DND-41 (cell line): ENCODE results near the gene CLDN14.
A peak's percentile ranks its signal among the peaks of the same experiment; 100 is the strongest.

Experiments
- ATAC-seq: fragments of 200-7000 bp; cut with Tn5 transposase; 3 replicates; pipeline ENCODE4 v1.9.1; 2021; ENCODE audit warnings: low read depth; ENCODE audit not compliant: insufficient read depth
- DNase-seq: peaks from one replicate; pipeline ENCODE4 v3.0.0-alpha.2; 2020
- H2AFZ ChIP-seq: 2 replicates; pipeline ENCODE4 v1.6.0; 2012; ENCODE audit warnings: low read depth, low read length
- H3K27ac ChIP-seq: 2 replicates; pipeline ENCODE4 v1.5.1; 2012; ENCODE audit warnings: low read length, inconsistent platforms
- H3K27me3 ChIP-seq: fragments of 200-600 bp; sonication (generic); 2 replicates; pipeline ENCODE4 v1.6.0; 2012; ENCODE audit warnings: low read length, mild to moderate bottlenecking, inconsistent platforms; ENCODE audit not compliant: insufficient read depth, poor library complexity
- H3K36me3 ChIP-seq: 2 replicates; pipeline ENCODE4 v1.5.1; 2012; ENCODE audit warnings: low read length, inconsistent platforms; ENCODE audit not compliant: insufficient read depth
- H3K4me1 ChIP-seq: 2 replicates; pipeline ENCODE4 v1.5.1; 2012; ENCODE audit warnings: mild to moderate bottlenecking, low read length; ENCODE audit not compliant: insufficient read depth
- H3K4me2 ChIP-seq: 2 replicates; pipeline ENCODE4 v1.6.0; 2012; ENCODE audit warnings: mild to moderate bottlenecking, moderate library complexity, low read length, inconsistent platforms; ENCODE audit not compliant: insufficient read depth
- H3K4me3 ChIP-seq, 2 experiments: fragments of 200-600 bp in 1 of 2; shearing (Covaris generic) in 1 of 2; 2 replicates each; pipeline ENCODE4 v1.5.1; 2012 to 2016; ENCODE audit warnings: inconsistent platforms in 2 of 2, low read length in 2 of 2, mild to moderate bottlenecking in 2 of 2, low read depth in 1 of 2, moderate library complexity in 1 of 2
- H3K79me2 ChIP-seq: 2 replicates; pipeline ENCODE4 v1.6.0; 2012; ENCODE audit warnings: low read length, inconsistent platforms; ENCODE audit not compliant: insufficient read depth
- H3K9ac ChIP-seq: 2 replicates; pipeline ENCODE4 v1.6.0; 2012; ENCODE audit warnings: low read depth, mild to moderate bottlenecking, inconsistent platforms, low read length, moderate library complexity
- H3K9me3 ChIP-seq: 2 replicates; pipeline ENCODE4 v1.5.1; 2012; ENCODE audit warnings: low read length, moderate library complexity, mild to moderate bottlenecking, inconsistent platforms; ENCODE audit not compliant: insufficient read depth, severe bottlenecking
- H4K20me1 ChIP-seq: 2 replicates; pipeline ENCODE4 v1.6.0; 2012; ENCODE audit warnings: low read length; ENCODE audit not compliant: insufficient read depth
- EZH2 ChIP-seq: IDR thresholded peaks from 3 replicates; pipeline ENCODE4 v1.6.1; 2012; ENCODE audit warnings: borderline replicate concordance, low read depth, mild to moderate bottlenecking, moderate library complexity, low read length, inconsistent platforms; ENCODE audit not compliant: severe bottlenecking
- TF ChIP-seq, protein P1 (sequence below): IDR thresholded peaks from 2 replicates; pipeline ENCODE4 v1.5.1; 2012; ENCODE audit warnings: borderline replicate concordance, low read length, moderate library complexity, mild to moderate bottlenecking; ENCODE audit not compliant: poor library complexity, severe bottlenecking; ENCODE audit errors: extremely low read depth

The CLDN14 gene

DNA sequence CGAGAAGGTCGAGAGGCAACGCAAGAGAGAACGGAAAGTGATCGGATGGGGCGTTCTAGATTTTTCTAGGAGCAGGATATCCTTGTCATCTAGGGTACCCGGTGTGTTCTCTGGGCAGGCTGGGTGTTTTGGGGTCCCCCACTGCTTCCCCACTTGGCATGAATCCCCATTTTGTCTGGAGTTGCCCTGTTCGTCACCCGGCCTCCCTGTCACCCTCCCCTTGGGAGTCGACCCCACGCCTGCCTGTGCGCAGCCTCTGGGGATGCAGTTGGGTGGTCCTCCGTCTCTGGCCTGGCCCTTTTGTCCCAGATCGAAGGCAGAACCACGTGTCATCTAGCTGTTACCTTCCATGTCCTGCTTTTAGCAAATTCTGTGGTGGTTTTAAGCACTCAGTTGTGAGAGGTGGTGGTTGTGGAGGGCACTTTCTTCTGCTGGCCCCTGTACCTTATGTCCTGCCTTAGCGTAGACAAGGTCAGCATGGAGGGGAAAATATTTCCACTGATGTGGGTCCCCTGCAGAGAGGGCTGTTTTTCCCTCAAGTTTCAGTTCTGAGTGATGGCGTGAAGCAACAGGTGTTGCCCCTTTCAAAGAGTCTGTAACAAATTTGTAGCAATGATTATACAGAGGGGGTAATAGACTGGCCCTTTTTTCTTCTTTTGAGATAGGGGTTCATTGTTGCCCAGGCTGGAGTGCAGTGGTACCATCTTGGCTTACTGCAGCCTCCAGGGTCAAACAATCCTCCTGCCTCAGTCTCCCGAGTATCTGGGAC is 59.2 kb downstream of the CLDN14 start:
- Histone ChIP-seq H3K9me3 (no peaks in the 10 kb centered on the region), H3K79me2 (no peaks in the 10 kb centered on the region), H3K4me3 (no peak overlapping the region), H3K27ac (no peak overlapping the region), H4K20me1 (peaks cover 9% of the 10 kb centered on the region; the same call in 1 of the 2 replicates), H3K36me3 (peaks cover 50% of the 10 kb centered on the region), H3K9ac (no peak overlapping the region), H2AFZ (no peak overlapping the region), H3K4me2 (no peak overlapping the region), H3K27me3 (no peaks in the 10 kb centered on the region), H3K4me1 (no peaks in the 10 kb centered on the region)
- ATAC-seq, result no peak
- no peak for DNase-seq
- no peak for TF ChIP-seq EZH2
- TF ChIP-seq, protein P1, sequence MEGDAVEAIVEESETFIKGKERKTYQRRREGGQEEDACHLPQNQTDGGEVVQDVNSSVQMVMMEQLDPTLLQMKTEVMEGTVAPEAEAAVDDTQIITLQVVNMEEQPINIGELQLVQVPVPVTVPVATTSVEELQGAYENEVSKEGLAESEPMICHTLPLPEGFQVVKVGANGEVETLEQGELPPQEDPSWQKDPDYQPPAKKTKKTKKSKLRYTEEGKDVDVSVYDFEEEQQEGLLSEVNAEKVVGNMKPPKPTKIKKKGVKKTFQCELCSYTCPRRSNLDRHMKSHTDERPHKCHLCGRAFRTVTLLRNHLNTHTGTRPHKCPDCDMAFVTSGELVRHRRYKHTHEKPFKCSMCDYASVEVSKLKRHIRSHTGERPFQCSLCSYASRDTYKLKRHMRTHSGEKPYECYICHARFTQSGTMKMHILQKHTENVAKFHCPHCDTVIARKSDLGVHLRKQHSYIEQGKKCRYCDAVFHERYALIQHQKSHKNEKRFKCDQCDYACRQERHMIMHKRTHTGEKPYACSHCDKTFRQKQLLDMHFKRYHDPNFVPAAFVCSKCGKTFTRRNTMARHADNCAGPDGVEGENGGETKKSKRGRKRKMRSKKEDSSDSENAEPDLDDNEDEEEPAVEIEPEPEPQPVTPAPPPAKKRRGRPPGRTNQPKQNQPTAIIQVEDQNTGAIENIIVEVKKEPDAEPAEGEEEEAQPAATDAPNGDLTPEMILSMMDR, result no peak

DNA sequence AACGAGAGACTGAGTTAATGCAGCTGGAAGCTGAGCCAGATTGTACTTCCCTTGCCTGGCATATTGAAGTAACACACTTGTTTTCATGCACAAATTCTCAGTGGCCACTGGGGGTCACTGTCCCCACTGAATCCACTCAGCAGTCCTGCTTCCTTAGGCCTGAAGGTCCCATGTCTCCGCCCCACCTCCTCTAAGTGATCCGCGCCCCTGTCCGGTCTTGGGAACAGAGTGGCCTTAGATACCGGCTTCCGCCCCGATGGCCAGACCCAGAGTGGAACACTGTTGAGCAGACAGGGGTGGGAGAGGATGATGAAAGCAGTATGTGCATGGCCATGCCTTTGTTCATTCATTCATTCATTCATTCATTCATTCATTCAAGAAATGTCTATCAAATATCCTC is 59.9 kb downstream of the CLDN14 start:
- Histone ChIP-seq H4K20me1 (peaks cover 9% of the 10 kb centered on the region; the same call in 1 of the 2 replicates), H3K9ac (no peak overlapping the region), H3K27me3 (no peaks in the 10 kb centered on the region), H3K4me1 (no peaks in the 10 kb centered on the region), H3K79me2 (no peaks in the 10 kb centered on the region), H3K9me3 (no peaks in the 10 kb centered on the region), H3K36me3 (peaks cover 58% of the 10 kb centered on the region), H2AFZ (no peak overlapping the region), H3K27ac (no peak overlapping the region), H3K4me3 (no peak overlapping the region), H3K4me2 (no peak overlapping the region)
- TF ChIP-seq, protein P1, result peak; percentile 75
- TF ChIP-seq EZH2, result no peak
- peak; percentile 77 for ATAC-seq
- DNase-seq, result peak; percentile 51

- ATAC-seq (no peak), DNase-seq (no peak)
- no peaks in the 10 kb centered on the region for H3K4me1 ChIP-seq
- no peaks in the 10 kb centered on the region for H3K79me2 ChIP-seq
- H3K4me2 ChIP-seq, result no peak overlapping the region
- no peak overlapping the region for H3K27ac ChIP-seq
- peaks cover 9% of the 10 kb centered on the region; the same call in 1 of the 2 replicates for H4K20me1 ChIP-seq
- no peaks in the 10 kb centered on the region for H3K27me3 ChIP-seq
- H3K36me3 ChIP-seq, result peaks cover 64% of the 10 kb centered on the region
- no peak overlapping the region for H3K9ac ChIP-seq
- no peaks in the 10 kb centered on the region for H3K9me3 ChIP-seq
- no peak overlapping the region for H3K4me3 ChIP-seq
- TF ChIP-seq, protein P1, result no peak
- TF ChIP-seq EZH2, result no peak
- no peak overlapping the region for H2AFZ ChIP-seq
Observed at GRCh38 chr21:36419241-36419640, 60.7 kb downstream of the CLDN14 start.
